Ovary (tissue), 3 donors: ENCODE measurements around the gene ZNF486.

Experiments
- CTCF ChIP-seq, 3 donors: fragments of 450-650 bp in 2 of 3; fragments of 200-600 bp in 1 of 3; IDR thresholded peaks; one replicate each; pipeline versions ENCODE4 v1.5.1 to v1.8.0; 2016 to 2022; ENCODE audit warnings: antibody characterized with exemption in 3 of 3, mild to moderate bottlenecking in 1 of 3
- POLR2A ChIP-seq: fragments of 450-650 bp; IDR thresholded peaks from one replicate; pipeline ENCODE4 v1.6.1; 2017; ENCODE audit warnings: antibody characterized with exemption, mild to moderate bottlenecking, moderate library complexity
- donor health status: DM: no; HTN: no; CAD: no.

GRCh38 chr19:20186174-20186573 lies 19.2 kb downstream of the ZNF486 start:
- no peak for TF ChIP-seq CTCF (IDR thresholded peaks at IDR 0.05)
- TF ChIP-seq POLR2A = no peak
